Loucy (cell line): ENCODE data around the gene FOXP1.

Experiments
- H2AFZ ChIP-seq: fragments of 200-600 bp; sonication (generic); 2 replicates; pipeline ENCODE4 v1.6.0; 2016; ENCODE audit warnings: antibody characterized with exemption, mild to moderate bottlenecking, low read length, moderate library complexity
- H3F3A ChIP-seq: fragments of 200-600 bp; 2 replicates; pipeline ENCODE4 v1.6.0; 2016; ENCODE audit warnings: antibody characterized with exemption, low read depth, mild to moderate bottlenecking
- H3K27me3 ChIP-seq: fragments of 200-600 bp; sonication (generic); 2 replicates; pipeline ENCODE4 v1.6.1; 2014; ENCODE audit warnings: low read length, mild to moderate bottlenecking; ENCODE audit not compliant: insufficient read depth, poor library complexity, severe bottlenecking
- H3K36me3 ChIP-seq: fragments of 200-600 bp; sonication (generic); 2 replicates; pipeline ENCODE4 v1.6.1; 2016; ENCODE audit warnings: low read length; ENCODE audit not compliant: insufficient read depth
- H3K4me1 ChIP-seq: fragments of 200-600 bp; sonication (generic); 2 replicates; pipeline ENCODE4 v1.5.1; 2014; ENCODE audit warnings: low read length, mild to moderate bottlenecking; ENCODE audit not compliant: insufficient read depth, poor library complexity, severe bottlenecking
- H3K4me2 ChIP-seq: fragments of 200-600 bp; sonication (generic); 2 replicates; pipeline ENCODE4 v1.6.0; 2014; ENCODE audit warnings: antibody characterized with exemption, low read length, low read depth, mild to moderate bottlenecking; ENCODE audit not compliant: poor library complexity, severe bottlenecking
- H3K4me3 ChIP-seq: fragments of 200-600 bp; sonication (generic); 2 replicates; pipeline ENCODE4 v1.5.1; 2014; ENCODE audit warnings: low read length, mild to moderate bottlenecking, mixed read lengths; ENCODE audit not compliant: poor library complexity, severe bottlenecking
- H3K79me2 ChIP-seq: fragments of 200-600 bp; sonication (generic); 2 replicates; pipeline ENCODE4 v1.6.1; 2014; ENCODE audit warnings: low read length; ENCODE audit not compliant: insufficient read depth
- H3K9ac ChIP-seq: fragments of 200-600 bp; sonication (generic); 2 replicates; pipeline ENCODE4 v1.6.0; 2014; ENCODE audit warnings: mild to moderate bottlenecking, low read depth, low read length, moderate library complexity; ENCODE audit not compliant: poor library complexity, severe bottlenecking
- H3K9me2 ChIP-seq: fragments of 200-600 bp; sonication (generic); replicated peaks from 2 replicates; pipeline ENCODE4 v1.6.1; 2016; ENCODE audit warnings: low read depth, low read length, mixed read lengths
- H3K9me3 ChIP-seq: fragments of 200-600 bp; sonication (generic); 2 replicates; pipeline ENCODE4 v1.6.1; 2014; ENCODE audit warnings: mild to moderate bottlenecking, antibody characterized with exemption, low read length, low read depth; ENCODE audit not compliant: insufficient read depth
- H4K20me1 ChIP-seq: fragments of 200-600 bp; sonication (generic); 2 replicates; pipeline ENCODE4 v1.6.0; 2014; ENCODE audit warnings: antibody characterized with exemption, low read length, mild to moderate bottlenecking; ENCODE audit not compliant: insufficient read depth, poor library complexity, severe bottlenecking
- EZH2phosphoT487 ChIP-seq: fragments of 200-600 bp; IDR thresholded peaks from 2 replicates; pipeline ENCODE4 v1.6.1; 2018; ENCODE audit warnings: antibody characterized with exemption, mild to moderate bottlenecking, moderate library complexity, borderline replicate concordance
- TF ChIP-seq, protein P1 (sequence below): fragments of 200-600 bp; sonication (generic); conservative IDR thresholded peaks from 2 replicates; pipeline ENCODE4 v1.5.1; 2014; ENCODE audit warnings: mild to moderate bottlenecking, antibody characterized with exemption, low read length

The FOXP1 gene

DNA sequence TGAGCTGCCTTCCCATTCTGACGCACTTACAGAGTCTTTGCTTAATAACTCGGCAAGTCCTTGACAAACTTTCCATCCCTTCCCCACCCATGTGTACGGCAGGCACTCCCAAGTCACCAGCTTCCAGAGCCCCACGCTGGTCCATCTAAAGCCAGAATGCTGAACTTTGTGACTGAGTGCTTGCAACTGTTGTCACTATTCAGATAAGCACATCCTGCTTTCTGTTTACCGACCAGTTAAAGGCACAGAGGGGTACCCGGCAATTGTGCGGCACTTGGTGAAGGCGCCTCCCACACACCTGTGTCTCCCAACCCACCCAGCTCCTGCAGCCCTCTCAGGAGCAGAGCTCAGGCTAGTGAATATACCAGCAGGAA lies 430.6 kb downstream of the FOXP1 start:
- no peaks in the 10 kb centered on the region for H3K9me2 ChIP-seq
- H3K27me3 ChIP-seq = no peaks in the 10 kb centered on the region
- no peaks in the 10 kb centered on the region for H4K20me1 ChIP-seq
- H2AFZ ChIP-seq = no peak overlapping the region
- no peaks in the 10 kb centered on the region for H3K79me2 ChIP-seq
- H3K4me3 ChIP-seq = no peak overlapping the region
- H3F3A ChIP-seq = no peaks in the 10 kb centered on the region
- no peaks in the 10 kb centered on the region for H3K36me3 ChIP-seq
- no peak overlapping the region for H3K9ac ChIP-seq
- TF ChIP-seq, protein P1, sequence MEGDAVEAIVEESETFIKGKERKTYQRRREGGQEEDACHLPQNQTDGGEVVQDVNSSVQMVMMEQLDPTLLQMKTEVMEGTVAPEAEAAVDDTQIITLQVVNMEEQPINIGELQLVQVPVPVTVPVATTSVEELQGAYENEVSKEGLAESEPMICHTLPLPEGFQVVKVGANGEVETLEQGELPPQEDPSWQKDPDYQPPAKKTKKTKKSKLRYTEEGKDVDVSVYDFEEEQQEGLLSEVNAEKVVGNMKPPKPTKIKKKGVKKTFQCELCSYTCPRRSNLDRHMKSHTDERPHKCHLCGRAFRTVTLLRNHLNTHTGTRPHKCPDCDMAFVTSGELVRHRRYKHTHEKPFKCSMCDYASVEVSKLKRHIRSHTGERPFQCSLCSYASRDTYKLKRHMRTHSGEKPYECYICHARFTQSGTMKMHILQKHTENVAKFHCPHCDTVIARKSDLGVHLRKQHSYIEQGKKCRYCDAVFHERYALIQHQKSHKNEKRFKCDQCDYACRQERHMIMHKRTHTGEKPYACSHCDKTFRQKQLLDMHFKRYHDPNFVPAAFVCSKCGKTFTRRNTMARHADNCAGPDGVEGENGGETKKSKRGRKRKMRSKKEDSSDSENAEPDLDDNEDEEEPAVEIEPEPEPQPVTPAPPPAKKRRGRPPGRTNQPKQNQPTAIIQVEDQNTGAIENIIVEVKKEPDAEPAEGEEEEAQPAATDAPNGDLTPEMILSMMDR = no peak
- TF ChIP-seq EZH2phosphoT487 = no peak
- H3K4me1 ChIP-seq = peaks cover 4% of the 10 kb centered on the region
- H3K9me3 ChIP-seq = no peaks in the 10 kb centered on the region
- H3K4me2 ChIP-seq = no peak overlapping the region

DNA sequence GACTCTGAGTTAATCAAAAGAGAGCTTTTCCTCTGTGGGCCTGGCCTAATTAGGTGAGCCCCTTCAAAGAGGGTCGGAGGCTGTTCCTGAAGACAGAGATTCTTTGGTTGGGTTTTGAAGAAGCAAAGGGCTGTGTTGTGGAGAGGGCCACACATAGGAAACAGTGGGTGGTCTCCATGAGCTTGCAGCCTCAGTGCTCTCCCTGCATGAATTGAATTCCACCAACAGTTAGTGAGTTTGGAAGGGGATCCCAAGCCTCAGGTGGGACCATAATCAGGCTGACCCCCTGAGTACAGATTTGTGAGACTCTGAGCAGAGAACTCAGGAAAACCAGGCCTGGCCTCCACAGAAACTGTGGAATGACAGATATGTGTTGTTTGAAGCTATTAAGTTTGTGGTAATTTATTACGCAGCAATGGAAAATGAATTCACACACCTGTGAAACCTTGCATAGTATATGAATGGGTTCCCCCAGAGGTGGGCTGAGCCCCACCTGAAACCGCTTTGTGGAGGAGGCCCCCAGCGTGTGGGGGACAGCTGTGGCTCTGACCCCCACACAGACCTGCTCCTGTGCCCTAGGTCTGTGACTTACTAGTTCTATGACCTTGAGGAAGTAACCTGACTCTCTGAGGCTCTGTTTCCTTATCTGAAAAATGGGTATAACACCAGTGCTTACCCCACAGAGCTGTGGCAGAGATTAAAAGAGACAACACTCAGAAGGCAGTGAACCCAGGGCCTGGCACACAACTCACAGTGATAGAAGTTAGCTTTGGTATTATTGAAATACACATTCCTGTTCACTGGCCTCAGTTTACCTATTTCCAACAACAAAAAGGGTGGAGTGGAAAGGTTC lies 431.3 kb downstream of the FOXP1 start:
- Histone ChIP-seq H3K79me2 (no peaks in the 10 kb centered on the region), H4K20me1 (no peaks in the 10 kb centered on the region), H3K4me1 (peaks cover 4% of the 10 kb centered on the region), H3F3A (no peaks in the 10 kb centered on the region), H3K27me3 (no peaks in the 10 kb centered on the region), H3K9me2 (no peaks in the 10 kb centered on the region), H3K9ac (no peak overlapping the region), H3K9me3 (no peaks in the 10 kb centered on the region), H3K4me2 (no peak overlapping the region), H2AFZ (no peak overlapping the region), H3K4me3 (no peak overlapping the region), H3K36me3 (no peaks in the 10 kb centered on the region)
- no peak for TF ChIP-seq EZH2phosphoT487
- TF ChIP-seq, protein P1 = no peak

DNA sequence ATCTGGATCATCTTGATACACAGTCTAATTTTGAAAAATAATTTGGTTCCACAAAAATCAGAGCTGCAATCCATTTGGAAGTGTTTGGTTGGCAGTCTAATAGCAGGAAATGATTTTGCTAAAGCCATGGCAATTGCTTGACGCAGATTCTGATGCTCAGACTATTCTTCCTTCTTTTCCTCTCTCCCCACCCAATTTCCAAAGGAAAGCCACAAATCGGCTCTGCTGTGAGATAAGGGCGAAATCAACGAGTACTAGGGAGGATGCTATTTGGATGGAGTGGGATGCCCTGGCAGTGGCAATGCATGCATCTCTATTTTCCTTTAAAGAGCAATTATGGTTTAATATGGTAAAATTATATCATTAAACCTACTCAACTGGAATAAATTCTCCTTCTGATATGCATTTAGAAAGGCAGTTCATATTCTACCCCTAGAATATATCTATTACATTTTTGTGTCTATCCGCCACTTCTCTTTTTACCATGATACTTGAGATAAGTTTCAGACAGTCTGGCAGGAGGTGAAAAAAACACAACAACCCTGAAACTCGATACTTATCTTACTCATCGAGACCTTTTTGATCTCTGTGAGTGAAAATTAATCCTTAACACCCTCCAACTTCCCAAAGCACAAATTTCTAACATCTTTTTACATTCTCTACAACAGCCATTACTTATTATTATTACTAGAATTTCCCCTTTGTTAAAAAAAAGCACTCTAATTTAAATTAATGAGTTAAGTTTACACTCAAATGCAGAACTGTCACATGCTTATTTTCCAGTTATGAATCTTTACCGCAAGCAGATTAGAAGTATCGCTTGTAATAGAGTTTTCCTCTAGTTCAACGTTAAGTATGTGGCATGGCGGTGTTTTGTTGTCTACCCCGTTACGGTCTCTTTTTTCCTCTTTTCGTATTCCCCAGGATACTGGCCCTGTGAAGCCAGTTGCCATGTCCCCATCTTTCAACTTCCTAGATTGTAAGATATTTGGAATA lies 433.3 kb downstream of the FOXP1 start:
- no peak overlapping the region for H3K4me3 ChIP-seq
- H3K4me1 ChIP-seq = peaks cover 4% of the 10 kb centered on the region
- H4K20me1 ChIP-seq = no peaks in the 10 kb centered on the region
- H3K9me3 ChIP-seq = no peaks in the 10 kb centered on the region
- no peak overlapping the region for H3K9ac ChIP-seq
- H2AFZ ChIP-seq = no peak overlapping the region
- H3K79me2 ChIP-seq = no peaks in the 10 kb centered on the region
- no peaks in the 10 kb centered on the region for H3K36me3 ChIP-seq
- no peaks in the 10 kb centered on the region for H3K27me3 ChIP-seq
- H3F3A ChIP-seq = no peaks in the 10 kb centered on the region
- no peak overlapping the region for H3K4me2 ChIP-seq
- TF ChIP-seq, protein P1 = no peak
- no peak for TF ChIP-seq EZH2phosphoT487
- H3K9me2 ChIP-seq = no peaks in the 10 kb centered on the region
